Large intestine (tissue), 3 donors: ENCODE measurements around the gene PGAM4. TPM values are rescaled to one million over a fixed set of nuclear protein-coding genes. Genes with fewer than 3 reads are reported as not detected.
A peak's percentile ranks its signal among the peaks of the same experiment; 100 is the strongest.
"Not testable (repeated sequence)": the region's sequence is repeated elsewhere in the genome, so short reads cannot be mapped to it uniquely, and the experiment has no call there.

Experiments used
- DNase-seq, 2 donors: peaks; one replicate each; pipeline versions ENCODE4 v3.0.0 to v3.0.0-alpha.2; 2013
- H3K27ac ChIP-seq: one replicate; pipeline ENCODE4 v1.5.1; 2013; ENCODE audit warnings: low read length
- H3K27me3 ChIP-seq: 2 replicates; pipeline ENCODE4 v1.6.1; 2013; ENCODE audit warnings: low read length; ENCODE audit not compliant: control insufficient read depth, insufficient read depth
- H3K36me3 ChIP-seq: 2 replicates; pipeline ENCODE4 v1.6.1; 2013; ENCODE audit warnings: low read length; ENCODE audit not compliant: control insufficient read depth, insufficient read depth
- H3K4me1 ChIP-seq: one replicate; pipeline ENCODE4 v1.6.1; 2013; ENCODE audit warnings: low read length; ENCODE audit not compliant: control insufficient read depth, insufficient read depth
- H3K4me3 ChIP-seq: one replicate; pipeline ENCODE4 v1.5.1; 2013; ENCODE audit warnings: low read length
- H3K9me3 ChIP-seq: one replicate; pipeline ENCODE4 v1.6.1; 2013; ENCODE audit warnings: mild to moderate bottlenecking, low read depth, low read length, moderate library complexity; ENCODE audit not compliant: control insufficient read depth
- WGBS: methylation state at CpG from one replicate; pipeline ENCODE4 v1.1.5; 2013; ENCODE audit warnings: low lambda C conversion rate; ENCODE audit not compliant: insufficient coverage; 5-methylcytosine and 5-hydroxymethylcytosine counted together
- polyA plus RNA-seq: library from polyadenylated mRNA; unstranded; fragments of 120-200 nt; gene quantifications from one replicate; pipeline ENCODE4 v1.2.1, GENCODE V29; 2013

PGAM4 gene
- polyA plus RNA-seq, 1 donor = not detected

GRCh38 chrX:77953708-77954107, 15.7 kb downstream of the PGAM4 start:
- Histone ChIP-seq H3K36me3 (no peaks in the 10 kb centered on the region), H3K9me3 (no peaks in the 10 kb centered on the region), H3K4me1 (no peaks in the 10 kb centered on the region), H3K27ac (no peak overlapping the region), H3K27me3 (no peaks in the 10 kb centered on the region), H3K4me3 (no peak overlapping the region)
- DNase-seq = peak in 1 of 2 donors; percentile 15
- no CpG with 5 or more reads among the region's 1 CpG for WGBS

- no peak overlapping the region for H3K4me3 ChIP-seq
- H3K9me3 ChIP-seq = no peaks in the 10 kb centered on the region
- no peaks in the 10 kb centered on the region for H3K27me3 ChIP-seq
- no peak for DNase-seq
- no peaks in the 10 kb centered on the region for H3K4me1 ChIP-seq
- no CpG with 5 or more reads among the region's 1 CpG for WGBS
- H3K36me3 ChIP-seq = no peaks in the 10 kb centered on the region
- H3K27ac ChIP-seq = no peak overlapping the region
Measured at GRCh38 chrX:77953302-77953701, 16.1 kb downstream of the PGAM4 start.

- Histone ChIP-seq H3K27ac (no peak overlapping the region), H3K36me3 (no peaks in the 10 kb centered on the region), H3K4me3 (no peak overlapping the region), H3K4me1 (no peaks in the 10 kb centered on the region), H3K27me3 (no peaks in the 10 kb centered on the region), H3K9me3 (no peaks in the 10 kb centered on the region)
- no peak for DNase-seq
- WGBS = no CpG with 5 or more reads among the region's 1 CpG
Measured at GRCh38 chrX:77952173-77952572, 17.3 kb downstream of the PGAM4 start.

- no CpG with 5 or more reads among the region's 2 CpGs for WGBS
Measured at GRCh38 chrX:77949840-77950239, 19.6 kb downstream of the PGAM4 start.

GRCh38 chrX:77946571-77946970, 22.9 kb downstream of the PGAM4 start:
- Histone ChIP-seq H3K36me3 (no peaks in the 10 kb centered on the region), H3K27ac (no peak overlapping the region), H3K27me3 (no peaks in the 10 kb centered on the region), H3K4me1 (peaks cover 2% of the 10 kb centered on the region), H3K9me3 (no peaks in the 10 kb centered on the region), H3K4me3 (no peak overlapping the region)
- WGBS = no CpG with 5 or more reads among the region's 2 CpGs
- no peak for DNase-seq

More at GRCh38 chrX:77949840-77950239, 19.6 kb downstream of the PGAM4 start:
- Histone ChIP-seq H3K4me1 (no peaks in the 10 kb centered on the region), H3K9me3 (no peaks in the 10 kb centered on the region), H3K27me3 (no peaks in the 10 kb centered on the region), H3K4me3 (no peak overlapping the region), H3K27ac (no peak overlapping the region), H3K36me3 (no peaks in the 10 kb centered on the region)
- no peak for DNase-seq

GRCh38 chrX:77945910-77946545, 23.4 kb downstream of the PGAM4 start:
- H3K27me3 ChIP-seq = no peaks in the 10 kb centered on the region
- no peak overlapping the region for H3K4me3 ChIP-seq
- H3K9me3 ChIP-seq = no peaks in the 10 kb centered on the region
- no CpG with 5 or more reads among the region's 7 CpGs for WGBS
- no peak for DNase-seq
- H3K27ac ChIP-seq = no peak overlapping the region
- peaks cover 2% of the 10 kb centered on the region for H3K4me1 ChIP-seq
- H3K36me3 ChIP-seq = no peaks in the 10 kb centered on the region

GRCh38 chrX:77945031-77945430, 24.4 kb downstream of the PGAM4 start:
- no CpG with 5 or more reads among the region's 6 CpGs for WGBS
- not testable (repeated sequence) for DNase-seq, H3K36me3 ChIP-seq, H3K9me3 ChIP-seq, H3K4me3 ChIP-seq, H3K27me3 ChIP-seq, H3K27ac ChIP-seq, H3K4me1 ChIP-seq

GRCh38 chrX:77938083-77938680, 31.3 kb downstream of the PGAM4 start:
- DNase-seq = no peak
- WGBS = 70% methylated on average over 2 of the region's 4 CpGs
- no peaks in the 10 kb centered on the region for H3K27me3 ChIP-seq
- H3K4me3 ChIP-seq = no peak overlapping the region
- no peak overlapping the region for H3K27ac ChIP-seq
- H3K9me3 ChIP-seq = no peaks in the 10 kb centered on the region
- H3K36me3 ChIP-seq = no peaks in the 10 kb centered on the region
- H3K4me1 ChIP-seq = peaks cover 2% of the 10 kb centered on the region

GRCh38 chrX:77937291-77937690, 32.1 kb downstream of the PGAM4 start:
- no CpG with 5 or more reads among the region's 3 CpGs for WGBS
- DNase-seq = no peak
- no peaks in the 10 kb centered on the region for H3K27me3 ChIP-seq

GRCh38 chrX:77936299-77936698, 33.1 kb downstream of the PGAM4 start:
- no peaks in the 10 kb centered on the region for H3K36me3 ChIP-seq
- H3K27me3 ChIP-seq = no peaks in the 10 kb centered on the region
- no peaks in the 10 kb centered on the region for H3K4me1 ChIP-seq
- peaks cover 4% of the 10 kb centered on the region for H3K9me3 ChIP-seq
- no peak overlapping the region for H3K4me3 ChIP-seq
- no peak for DNase-seq
- no peak overlapping the region for H3K27ac ChIP-seq

More at GRCh38 chrX:77937291-77937690, 32.1 kb downstream of the PGAM4 start:
- Histone ChIP-seq H3K9me3 (peaks cover 4% of the 10 kb centered on the region), H3K4me1 (no peaks in the 10 kb centered on the region), H3K36me3 (no peaks in the 10 kb centered on the region), H3K4me3 (no peak overlapping the region), H3K27ac (no peak overlapping the region)

- Histone ChIP-seq H3K9me3 (peaks cover 4% of the 10 kb centered on the region), H3K36me3 (no peaks in the 10 kb centered on the region), H3K27me3 (no peaks in the 10 kb centered on the region), H3K4me3 (no peak overlapping the region), H3K27ac (no peak overlapping the region), H3K4me1 (no peaks in the 10 kb centered on the region)
- no CpG with 5 or more reads among the region's 1 CpG for WGBS
- no peak for DNase-seq
Measured at GRCh38 chrX:77935886-77936285, 33.6 kb downstream of the PGAM4 start.
